Activated CD8-positive, alpha-beta memory T cell treated with anti-CD3 and anti-CD28 coated beads for 4 hours (primary cell): Measurements from ENCODE around the gene RSF1.
"Not testable (repeated sequence)": the region's sequence is repeated elsewhere in the genome, so short reads cannot be mapped to it uniquely, and the experiment has no call there.

Source experiments
- DNase-seq, 2 donors: peaks; one replicate each; pipeline ENCODE4 v3.0.0-alpha.2; 2020; ENCODE audit warnings: low read depth in 2 of 2

Gene RSF1, protein sequence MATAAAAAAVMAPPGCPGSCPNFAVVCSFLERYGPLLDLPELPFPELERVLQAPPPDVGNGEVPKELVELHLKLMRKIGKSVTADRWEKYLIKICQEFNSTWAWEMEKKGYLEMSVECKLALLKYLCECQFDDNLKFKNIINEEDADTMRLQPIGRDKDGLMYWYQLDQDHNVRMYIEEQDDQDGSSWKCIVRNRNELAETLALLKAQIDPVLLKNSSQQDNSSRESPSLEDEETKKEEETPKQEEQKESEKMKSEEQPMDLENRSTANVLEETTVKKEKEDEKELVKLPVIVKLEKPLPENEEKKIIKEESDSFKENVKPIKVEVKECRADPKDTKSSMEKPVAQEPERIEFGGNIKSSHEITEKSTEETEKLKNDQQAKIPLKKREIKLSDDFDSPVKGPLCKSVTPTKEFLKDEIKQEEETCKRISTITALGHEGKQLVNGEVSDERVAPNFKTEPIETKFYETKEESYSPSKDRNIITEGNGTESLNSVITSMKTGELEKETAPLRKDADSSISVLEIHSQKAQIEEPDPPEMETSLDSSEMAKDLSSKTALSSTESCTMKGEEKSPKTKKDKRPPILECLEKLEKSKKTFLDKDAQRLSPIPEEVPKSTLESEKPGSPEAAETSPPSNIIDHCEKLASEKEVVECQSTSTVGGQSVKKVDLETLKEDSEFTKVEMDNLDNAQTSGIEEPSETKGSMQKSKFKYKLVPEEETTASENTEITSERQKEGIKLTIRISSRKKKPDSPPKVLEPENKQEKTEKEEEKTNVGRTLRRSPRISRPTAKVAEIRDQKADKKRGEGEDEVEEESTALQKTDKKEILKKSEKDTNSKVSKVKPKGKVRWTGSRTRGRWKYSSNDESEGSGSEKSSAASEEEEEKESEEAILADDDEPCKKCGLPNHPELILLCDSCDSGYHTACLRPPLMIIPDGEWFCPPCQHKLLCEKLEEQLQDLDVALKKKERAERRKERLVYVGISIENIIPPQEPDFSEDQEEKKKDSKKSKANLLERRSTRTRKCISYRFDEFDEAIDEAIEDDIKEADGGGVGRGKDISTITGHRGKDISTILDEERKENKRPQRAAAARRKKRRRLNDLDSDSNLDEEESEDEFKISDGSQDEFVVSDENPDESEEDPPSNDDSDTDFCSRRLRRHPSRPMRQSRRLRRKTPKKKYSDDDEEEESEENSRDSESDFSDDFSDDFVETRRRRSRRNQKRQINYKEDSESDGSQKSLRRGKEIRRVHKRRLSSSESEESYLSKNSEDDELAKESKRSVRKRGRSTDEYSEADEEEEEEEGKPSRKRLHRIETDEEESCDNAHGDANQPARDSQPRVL (N-terminal part only)

DNA sequence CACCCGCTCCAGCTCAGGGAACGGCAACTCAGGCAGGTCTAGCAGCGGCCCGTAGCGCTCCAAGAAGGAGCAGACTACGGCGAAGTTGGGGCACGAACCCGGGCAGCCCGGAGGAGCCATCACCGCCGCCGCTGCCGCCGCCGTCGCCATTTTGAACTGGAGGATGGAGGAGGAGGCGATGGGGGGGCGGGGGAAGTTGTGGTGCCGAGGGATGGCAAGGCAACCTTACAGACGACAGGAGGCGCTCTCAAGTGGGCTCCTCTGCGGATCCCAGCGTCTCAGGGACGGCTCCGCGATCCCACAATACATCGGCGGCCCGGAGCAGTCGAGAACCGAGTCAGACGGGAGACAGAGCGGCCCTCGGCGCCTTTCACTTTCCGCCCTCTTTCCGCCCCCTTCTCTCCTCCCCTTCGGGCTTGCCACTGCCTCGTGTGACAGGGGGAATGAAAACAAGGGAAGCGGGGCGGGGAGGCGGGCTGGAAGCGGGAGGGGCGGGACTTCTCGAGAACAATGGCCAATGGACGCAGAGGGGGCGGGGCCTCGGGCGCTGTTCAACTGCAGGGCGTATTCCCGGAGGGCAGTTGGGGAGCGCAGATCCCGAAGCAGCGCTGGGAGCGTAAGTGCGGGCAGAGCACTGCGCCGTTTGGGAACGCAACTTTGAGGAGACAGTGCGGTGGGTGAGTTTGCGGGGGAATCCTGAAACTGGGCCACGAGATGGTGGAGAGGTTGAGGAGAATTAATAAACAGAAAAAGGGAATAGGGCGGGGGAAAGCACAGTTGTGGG lies at the start of gene RSF1, which contains the start of gene AAMDC:
RSF1 (minus strand) TSS at position 158 of the 784 bp plus-strand sequence; CDS start at position 150, 8 bp downstream.
AAMDC (plus strand) TSS at position 580 of the 784 bp plus-strand sequence. CDS start 21,353 bp downstream, outside the sequence.
- peak; percentile 94 to 95 for DNase-seq

DNA sequence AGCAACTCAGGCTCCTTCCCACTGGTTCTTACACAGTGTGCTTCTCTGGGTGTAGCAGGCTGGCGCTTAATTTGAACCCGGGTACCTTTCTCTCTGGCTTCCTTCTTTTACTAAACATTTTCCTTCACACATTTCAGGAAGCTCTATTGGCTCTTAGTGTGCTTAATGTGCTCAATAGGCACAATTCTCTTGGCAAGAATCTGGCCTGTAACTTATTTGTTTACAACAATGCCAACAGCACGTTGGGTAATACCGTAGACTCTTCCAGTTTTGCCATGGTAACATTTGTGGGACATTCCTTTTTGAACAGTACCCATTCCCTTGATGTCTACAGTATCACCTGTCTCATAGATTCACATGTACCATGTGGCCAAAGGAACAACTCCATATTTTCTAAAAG lies 48.2 kb upstream of the RSF1 start:
- DNase-seq, result no peak

DNA sequence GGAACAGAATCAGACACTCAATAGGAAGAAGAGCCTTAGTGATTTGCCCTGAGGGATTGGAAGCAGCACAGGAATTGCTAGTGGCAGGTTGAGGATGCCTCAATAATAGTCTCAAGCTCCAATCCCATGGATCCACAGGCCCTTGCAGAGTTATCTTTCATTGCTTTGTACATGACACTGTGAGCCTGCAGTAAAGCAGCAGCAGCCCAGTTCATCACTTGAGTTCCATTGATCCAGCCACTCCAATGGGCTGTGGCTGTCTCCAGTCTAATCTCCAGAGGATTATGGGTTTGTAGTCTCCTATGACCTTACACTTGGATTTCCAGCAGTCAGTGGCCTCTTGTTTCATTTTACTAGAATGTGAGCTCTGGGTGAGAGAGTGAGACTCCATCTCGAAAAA lies 45.8 kb upstream of the RSF1 start:
- DNase-seq, result no peak

DNA sequence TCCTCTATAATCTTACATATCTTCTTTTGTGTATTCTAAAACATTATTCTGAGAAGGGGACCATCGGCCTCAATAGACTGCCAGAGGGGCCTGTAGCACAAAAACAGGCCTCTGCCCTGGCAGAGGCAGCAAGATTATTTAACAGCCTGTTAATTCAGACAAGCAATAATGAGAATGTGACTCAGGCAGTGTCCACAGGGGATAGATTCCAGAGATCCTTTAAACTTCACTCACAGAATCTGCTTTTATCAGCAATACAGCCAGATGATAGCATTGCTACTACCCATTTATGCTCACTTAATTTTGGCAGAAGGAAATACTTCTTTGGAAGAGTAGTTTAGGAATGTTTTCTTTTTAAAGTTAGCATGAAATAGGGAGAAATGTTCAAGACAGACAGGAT lies 45.3 kb upstream of the RSF1 start:
- no peak for DNase-seq

DNA sequence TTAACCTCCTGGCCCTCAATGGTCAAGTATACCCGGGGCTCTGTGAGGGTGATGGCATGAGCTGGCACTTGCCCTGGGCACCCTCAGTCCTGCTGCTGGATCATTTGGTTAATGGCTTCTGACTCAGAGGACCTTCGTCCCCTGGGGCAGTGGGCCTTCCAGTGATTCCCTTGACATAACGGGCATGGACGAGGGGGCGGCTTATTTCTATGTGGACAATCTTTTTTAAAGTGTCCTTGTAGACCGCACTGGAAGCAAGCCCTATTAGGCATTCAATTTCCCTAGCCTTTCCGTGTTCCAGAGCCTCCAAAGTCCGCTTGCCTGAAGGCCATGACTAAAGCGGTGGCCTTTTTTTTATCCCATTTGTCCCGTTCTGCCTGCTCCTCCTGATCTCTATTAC lies 40.9 kb upstream of the RSF1 start:
- DNase-seq, result not testable (repeated sequence)

DNA sequence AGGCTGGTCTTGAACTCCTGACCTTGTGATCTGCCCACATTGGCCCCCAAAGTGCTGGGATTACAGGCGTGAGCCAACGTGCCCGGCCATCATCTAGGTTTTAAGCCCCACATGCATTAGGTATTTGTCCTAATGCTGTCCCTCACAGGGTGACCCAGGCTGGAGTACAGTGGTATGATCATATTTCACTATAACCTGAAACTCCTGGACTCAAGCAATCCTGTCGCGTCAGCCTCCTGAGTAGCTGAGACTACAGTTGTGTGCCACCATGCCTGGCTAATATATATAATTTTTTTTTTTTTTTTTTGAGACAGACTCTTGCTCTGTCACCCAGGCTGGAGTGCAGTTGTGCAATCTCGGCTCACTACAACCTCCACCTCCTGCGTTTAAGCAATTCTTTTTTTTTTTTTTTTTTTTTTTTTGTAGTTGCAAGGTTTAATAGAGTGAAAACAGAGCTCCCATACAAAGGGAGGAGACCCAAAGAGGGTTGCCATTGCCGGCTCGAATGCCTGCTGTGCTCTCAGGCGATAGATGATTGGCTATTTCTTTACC lies 37.5 kb upstream of the RSF1 start:
- DNase-seq, result not testable (repeated sequence)

DNA sequence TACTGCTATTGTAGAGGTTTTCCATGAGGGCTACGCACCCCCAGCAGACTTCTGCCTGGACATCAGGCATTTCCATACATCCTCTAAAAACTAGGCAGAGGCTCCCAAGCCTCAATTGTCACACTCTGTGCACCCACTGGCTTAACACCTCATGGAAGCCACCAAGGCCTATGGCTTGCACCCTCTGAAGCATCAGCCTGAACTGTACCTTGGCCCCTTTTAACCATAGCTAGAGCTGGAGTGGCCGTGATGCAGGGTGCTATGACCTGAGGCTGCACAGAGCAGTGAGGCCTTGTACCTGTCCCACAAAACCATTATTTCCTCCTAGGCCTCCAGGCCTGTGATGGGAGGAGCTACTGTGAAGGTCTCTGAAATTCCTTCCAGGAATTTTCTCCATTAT lies 34.3 kb upstream of the RSF1 start:
- no peak for DNase-seq

DNA sequence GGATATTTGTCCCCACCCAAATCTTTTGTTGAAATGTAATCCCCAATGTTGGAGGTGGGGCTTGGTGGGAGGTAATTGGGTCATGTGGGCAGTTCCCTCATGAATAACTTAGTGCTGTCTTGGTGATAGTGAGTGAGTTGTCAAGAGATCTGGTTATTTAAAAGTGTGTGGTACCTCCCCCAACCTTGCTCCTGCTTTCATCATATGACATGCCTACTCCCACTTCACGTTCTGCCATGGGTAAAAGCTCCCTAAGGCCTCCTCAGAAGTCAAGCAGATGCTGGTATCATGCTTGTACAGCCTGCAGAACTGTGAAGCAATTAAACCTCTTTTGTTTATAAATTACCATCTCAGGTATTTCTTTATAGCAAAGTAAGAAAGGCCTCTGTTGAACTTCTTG lies 31.0 kb upstream of the RSF1 start:
- no peak for DNase-seq

DNA sequence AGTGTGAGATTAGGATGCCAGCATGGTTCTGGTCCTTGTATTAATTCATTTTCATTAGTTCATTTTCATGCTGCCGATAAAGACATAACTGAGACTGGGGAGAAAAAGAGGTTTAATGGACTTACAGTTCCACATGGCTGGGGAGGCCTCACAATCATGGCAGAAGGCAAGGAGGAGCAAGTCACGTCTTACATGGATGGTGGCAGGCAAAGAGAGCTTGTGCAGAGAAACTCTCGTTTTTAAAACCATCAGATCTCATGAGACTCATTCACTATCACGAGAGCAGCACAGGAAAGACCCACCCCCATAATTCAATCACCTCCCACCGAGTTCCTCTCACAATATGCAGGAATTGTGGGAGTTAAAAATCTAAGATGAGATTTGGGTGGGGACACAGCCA lies 23.2 kb upstream of the RSF1 start:
- DNase-seq, result not testable (repeated sequence)

DNA sequence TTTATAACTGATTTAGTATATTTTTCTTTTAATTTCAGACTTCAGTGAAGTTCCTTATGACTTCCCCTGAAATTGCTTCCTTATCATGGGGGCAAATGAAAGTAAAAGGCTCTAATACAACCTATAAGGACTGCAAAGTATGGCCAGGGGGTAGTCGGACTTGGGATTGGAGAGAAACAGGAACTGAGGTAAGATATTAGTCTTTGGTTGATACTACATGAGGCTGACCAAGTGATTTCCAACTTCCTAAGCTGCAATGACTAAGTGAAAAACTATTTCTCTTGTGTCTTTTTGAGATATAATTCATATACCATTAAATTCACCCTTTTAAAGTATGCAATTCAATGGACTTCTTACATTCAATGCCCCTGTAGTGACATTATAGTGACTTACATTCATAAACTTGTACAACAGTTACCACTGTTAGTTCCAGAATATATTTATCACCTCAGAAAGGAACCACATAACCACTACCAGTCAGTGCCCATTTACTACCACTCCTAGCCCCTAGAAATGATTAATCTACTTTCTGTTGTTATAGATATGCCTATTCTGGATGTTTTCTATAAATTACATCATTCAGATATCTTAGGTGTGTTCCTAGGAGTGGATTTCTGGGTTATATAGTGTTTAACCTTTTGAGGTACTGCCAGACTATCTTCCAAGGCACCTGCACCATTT lies 22.1 kb upstream of the RSF1 start:
- DNase-seq, result no peak

DNA sequence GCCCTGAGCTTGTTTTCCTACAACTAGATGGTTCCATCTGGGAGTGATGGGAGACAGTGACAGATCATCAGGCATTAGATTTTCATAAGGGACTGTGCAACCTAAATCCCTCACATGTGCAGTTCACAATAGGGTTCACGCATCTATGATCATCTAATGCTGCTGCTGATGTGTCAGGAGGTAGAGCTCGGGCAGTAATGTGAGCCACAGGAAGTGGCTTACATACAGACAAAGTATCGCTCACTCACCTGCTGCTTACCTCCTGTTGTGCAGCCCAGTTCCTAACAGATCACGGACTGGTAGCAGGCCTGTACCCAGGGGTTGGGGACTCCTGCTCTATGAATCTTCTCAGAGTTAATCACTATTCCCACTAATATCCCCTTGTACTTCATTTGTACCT lies 12.8 kb upstream of the RSF1 start:
- no peak for DNase-seq

DNA sequence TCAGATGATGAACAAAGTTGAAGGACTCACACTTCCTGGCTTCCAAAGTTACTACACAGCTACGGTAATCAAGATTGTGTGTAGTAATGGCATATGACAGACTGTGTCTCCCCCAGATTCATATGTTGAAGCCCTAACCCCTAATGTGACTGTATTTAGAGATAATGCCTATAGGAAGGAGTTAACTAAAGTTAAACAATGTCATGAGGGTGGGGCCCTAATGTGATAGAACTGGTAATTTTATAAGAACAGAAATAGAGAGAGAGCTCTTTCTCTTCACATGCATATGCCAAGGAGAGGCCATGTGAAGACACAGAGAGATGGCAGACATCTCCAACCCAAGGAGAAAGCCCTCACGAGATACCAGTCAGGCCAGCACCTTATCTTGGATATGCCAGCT lies 8.4 kb upstream of the RSF1 start:
- no peak for DNase-seq

DNA sequence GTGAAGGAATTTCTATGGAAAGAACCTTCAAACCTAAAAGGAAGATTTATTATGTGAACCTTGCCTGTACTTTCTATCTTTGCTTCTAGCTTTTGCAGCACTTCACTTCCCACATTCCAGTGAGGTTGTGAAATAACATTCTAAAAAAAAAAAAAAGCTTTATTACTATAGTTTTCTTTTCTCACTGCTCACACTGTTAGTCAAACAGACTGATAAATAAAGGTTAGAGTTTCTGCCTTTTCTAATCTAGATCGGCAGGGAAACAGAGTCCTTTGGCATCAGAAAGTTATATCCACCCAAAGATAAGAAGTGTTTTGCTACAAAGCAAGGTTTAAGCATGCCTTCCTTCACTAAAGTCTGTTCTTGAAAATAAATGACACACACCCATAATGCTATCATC lies 3.3 kb upstream of the RSF1 start:
- DNase-seq, result no peak

DNA sequence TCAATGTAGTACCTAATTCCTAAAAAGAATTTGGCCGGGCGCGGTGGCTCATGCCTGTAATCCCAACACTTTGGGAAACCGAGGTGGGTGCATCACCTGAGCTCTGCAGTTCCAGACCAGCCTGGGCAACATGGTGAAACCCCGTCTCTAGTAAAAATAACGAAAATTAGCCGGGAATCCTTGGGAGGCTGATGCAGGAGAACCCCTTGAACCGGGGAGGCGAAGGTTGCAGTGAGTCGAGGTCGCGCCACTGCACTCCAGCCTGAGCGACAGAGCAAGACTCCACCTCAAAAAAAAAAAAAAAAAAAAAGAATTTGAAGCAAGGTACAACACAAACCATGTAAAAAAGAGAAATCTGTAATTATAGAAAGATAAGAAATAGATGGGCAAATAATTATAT lies 1.6 kb upstream of the RSF1 start:
- not testable (repeated sequence) for DNase-seq

DNA sequence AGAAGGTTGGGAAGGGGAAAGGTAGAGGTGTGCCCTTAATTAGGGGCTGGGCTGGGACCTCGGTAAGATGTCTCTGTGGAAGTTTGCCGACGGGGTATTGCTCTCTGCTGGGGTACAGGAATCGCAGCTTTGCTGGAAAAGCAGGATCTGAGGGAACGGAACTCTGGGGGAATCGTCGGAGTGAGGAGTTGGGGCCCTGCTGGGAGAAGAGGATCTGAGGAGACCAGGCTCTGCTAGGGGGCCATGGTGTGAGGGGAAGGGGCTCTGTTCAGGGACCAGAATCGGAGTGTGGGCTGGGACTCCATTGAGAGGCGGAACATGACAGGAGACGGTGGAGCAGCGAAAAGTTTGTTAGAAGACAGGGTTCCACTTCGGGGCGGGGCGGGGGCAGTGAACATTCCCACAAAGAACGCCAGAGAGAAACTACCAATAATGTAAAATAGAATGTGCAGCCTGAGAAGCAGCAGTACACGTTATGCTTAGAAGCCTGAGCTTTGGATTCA lies 878 bp upstream of the RSF1 start:
- DNase-seq, result no peak

DNA sequence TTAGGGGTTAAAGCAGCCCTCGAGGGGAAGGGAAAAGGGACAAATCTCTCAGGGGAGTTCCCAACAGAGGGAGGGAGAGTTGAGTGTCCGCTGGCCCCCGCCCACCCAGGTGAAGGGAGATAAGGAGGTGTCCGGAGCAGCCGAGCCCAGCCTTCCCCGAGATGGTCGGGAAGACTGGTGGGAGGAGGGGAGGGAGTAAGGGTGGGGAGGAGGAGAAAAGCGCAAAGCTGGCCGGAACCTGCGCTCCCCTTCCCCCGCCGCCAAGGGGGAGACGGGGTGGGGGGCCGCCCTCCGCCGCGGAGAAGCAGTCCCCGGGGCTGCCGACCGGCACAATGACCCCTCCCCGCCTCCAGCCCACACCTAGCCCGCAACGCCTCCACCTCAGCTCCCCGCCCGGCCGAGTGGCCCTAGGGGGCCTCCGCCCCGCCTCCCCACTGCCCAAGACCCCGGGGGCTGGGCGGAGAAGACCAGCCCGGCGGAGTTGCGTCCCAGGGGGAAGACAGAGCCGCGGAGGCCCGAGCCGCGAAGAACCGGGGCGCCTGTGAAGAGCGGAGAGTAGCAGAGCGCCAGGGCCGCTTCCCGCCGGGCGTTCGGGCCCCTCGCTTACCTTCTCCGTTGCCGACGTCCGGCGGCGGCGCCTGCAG lies 479 bp downstream of the RSF1 start:
- DNase-seq, result peak; percentile 3 to 12

DNA sequence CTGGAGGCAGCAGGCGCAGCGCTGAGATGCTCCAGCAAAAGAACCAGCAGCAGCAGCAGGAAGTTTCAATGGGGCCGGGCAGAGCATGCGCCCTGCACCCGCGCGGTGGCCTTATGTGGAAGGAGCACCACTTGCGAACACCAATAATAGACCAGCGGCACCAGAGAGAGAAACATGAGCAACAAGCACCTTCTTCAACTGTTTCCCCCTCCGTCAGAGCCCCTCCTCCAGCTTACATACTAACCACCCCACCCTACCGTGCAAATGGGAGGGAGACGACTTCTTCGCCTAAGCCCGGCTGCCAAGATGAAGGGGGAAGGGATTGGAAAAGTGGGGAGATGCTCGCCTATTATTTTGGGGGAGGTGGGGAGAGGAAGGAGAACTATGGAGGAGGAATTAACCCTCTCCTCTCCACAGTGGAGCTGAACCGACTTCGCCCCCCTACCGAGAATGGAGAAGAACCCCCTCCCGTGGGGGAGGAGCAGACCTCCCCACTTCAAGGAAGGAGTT lies 1.1 kb downstream of the RSF1 start:
- DNase-seq, result peak; percentile 75 to 76

DNA sequence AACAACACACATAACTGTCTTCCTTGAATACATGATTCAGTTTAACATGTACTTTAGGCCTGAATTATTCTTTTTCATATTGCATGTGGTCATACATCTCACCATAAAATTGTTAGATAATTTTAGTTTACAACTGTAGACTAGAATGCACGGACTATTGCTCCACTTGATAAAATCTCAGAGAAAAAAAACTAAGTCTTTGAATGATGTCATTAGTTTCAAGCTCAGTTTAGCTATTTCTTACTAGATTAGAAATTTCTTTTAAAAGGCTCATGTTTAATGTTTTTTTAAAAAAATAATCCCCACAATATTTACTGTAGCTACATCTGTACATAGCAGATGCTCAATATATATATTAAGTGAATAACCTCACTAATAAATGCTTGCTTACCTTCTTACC lies 5.1 kb downstream of the RSF1 start:
- DNase-seq, result no peak

DNA sequence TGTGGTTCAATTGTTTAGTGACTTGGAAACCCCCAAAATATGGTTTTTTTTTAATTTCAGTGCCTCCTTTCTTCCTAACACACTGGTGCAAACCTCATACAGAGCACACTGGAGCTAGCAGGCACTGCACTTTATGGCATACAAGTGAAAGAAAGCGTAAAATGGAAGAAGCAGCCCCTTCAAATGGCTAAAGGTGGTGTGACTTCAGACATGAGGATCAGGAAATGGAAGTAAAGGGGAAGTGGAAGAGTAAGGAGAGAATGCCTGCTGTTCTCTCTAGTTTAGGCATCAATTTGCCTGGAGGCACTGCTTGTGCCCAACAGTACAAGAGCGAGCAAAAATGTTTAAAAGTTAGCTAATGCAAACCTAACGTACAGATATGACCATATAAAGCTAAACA lies 5.7 kb downstream of the RSF1 start:
- DNase-seq, result no peak
